Left renal pelvis (tissue), 4 donors: ENCODE measurements around the gene COA7. TPM values are rescaled to one million over a fixed set of nuclear protein-coding genes. Genes with fewer than 3 reads are reported as not detected.
"Not testable (repeated sequence)": the region's sequence is repeated elsewhere in the genome, so short reads cannot be mapped to it uniquely, and the experiment has no call there.

ENCODE experiments used
- DNase-seq, 4 donors: peaks; one replicate each; pipeline ENCODE4 v3.0.0-alpha.2; 2013; ENCODE audit warnings: low read depth in 4 of 4, low spot score in 3 of 4
- polyA plus RNA-seq, 4 donors: library from polyadenylated mRNA; unstranded; fragments of 120-200 nt; gene quantifications; one replicate each; pipeline ENCODE4 v1.2.1, GENCODE V29; 2013; ENCODE audit not compliant: insufficient read length in 4 of 4

The COA7 gene
- 10 to 100 TPM; 15.3 to 18.3 (median 17.0) TPM for polyA plus RNA-seq

- peak; percentile 68 to 78 (median 72) for DNase-seq
Measured at GRCh38 chr1:52697795-52698674, at the start of gene COA7. COA7 (minus strand) TSS chr1:52698347; CDS start chr1:52698326, 21 bp downstream.

GRCh38 chr1:52747450-52747849 is 49.3 kb upstream of the COA7 start:
- no peak for DNase-seq

- DNase-seq = no peak
Measured at GRCh38 chr1:52746189-52746588, 48.0 kb upstream of the COA7 start.

- no peak for DNase-seq
Measured at GRCh38 chr1:52741259-52741658, 43.1 kb upstream of the COA7 start.

GRCh38 chr1:52739699-52740467 is 41.7 kb upstream of the COA7 start:
- no peak for DNase-seq

- DNase-seq = no peak
Measured at GRCh38 chr1:52738893-52739292, 40.7 kb upstream of the COA7 start.

GRCh38 chr1:52738148-52738547 is 40.0 kb upstream of the COA7 start:
- DNase-seq = no peak

GRCh38 chr1:52735371-52735770 is 37.2 kb upstream of the COA7 start:
- not testable (repeated sequence) for DNase-seq

GRCh38 chr1:52733368-52733767 is 35.2 kb upstream of the COA7 start:
- DNase-seq = no peak

- no peak for DNase-seq
Measured at GRCh38 chr1:52727956-52728656, 30.0 kb upstream of the COA7 start.

- DNase-seq = no peak
Measured at GRCh38 chr1:52727114-52727586, 29.0 kb upstream of the COA7 start.

- DNase-seq = peak; percentile 72 to 80 (median 76)
Measured at GRCh38 chr1:52726265-52727113, 28.3 kb upstream of the COA7 start, which contains the start of gene ZYG11B. ZYG11B (plus strand) TSS chr1:52726453; CDS start chr1:52726654, 201 bp downstream.

- DNase-seq = no peak
Measured at GRCh38 chr1:52725903-52726264, 27.7 kb upstream of the COA7 start.

- DNase-seq = no peak
Measured at GRCh38 chr1:52723260-52723659, 25.1 kb upstream of the COA7 start.

GRCh38 chr1:52715296-52715695 is 17.1 kb upstream of the COA7 start:
- DNase-seq = not testable (repeated sequence)

GRCh38 chr1:52713590-52713989 is 15.4 kb upstream of the COA7 start:
- no peak for DNase-seq

- DNase-seq = no peak
Measured at GRCh38 chr1:52709016-52709415, 10.9 kb upstream of the COA7 start.

- DNase-seq = no peak
Measured at GRCh38 chr1:52707927-52708655, 9.9 kb upstream of the COA7 start.
